Nephron progenitor cell (in vitro differentiated cells): ENCODE data around the gene BSN.

Experiments
- DNase-seq: peaks from one replicate; pipeline ENCODE4 v3.0.0; 2021
- H3K27ac Mint-ChIP-seq: 2 replicates; pipeline ENCODE4 v1.8.0; 2021; ENCODE audit warnings: mild to moderate bottlenecking, moderate library complexity, mixed read lengths
- H3K27me3 Mint-ChIP-seq: 2 replicates; pipeline ENCODE4 v1.8.0; 2021; ENCODE audit warnings: mild to moderate bottlenecking, low read depth, mixed read lengths; ENCODE audit not compliant: poor library complexity
- H3K36me3 Mint-ChIP-seq: 2 replicates; pipeline ENCODE4 v1.8.0; 2021; ENCODE audit warnings: low read depth, mixed read lengths
- H3K4me1 Mint-ChIP-seq: 2 replicates; pipeline ENCODE4 v1.8.0; 2021; ENCODE audit warnings: mixed read lengths
- H3K4me3 Mint-ChIP-seq: 2 replicates; pipeline ENCODE4 v1.8.0; 2021; ENCODE audit warnings: mild to moderate bottlenecking, moderate library complexity, mixed read lengths
- H3K9me3 Mint-ChIP-seq: 2 replicates; pipeline ENCODE4 v1.8.0; 2021; ENCODE audit warnings: mild to moderate bottlenecking, moderate library complexity, mixed read lengths
- CTCF ChIP-seq: fragments of 200-600 bp; sonication (generic); IDR thresholded peaks from 2 replicates; pipeline ENCODE4 v1.5.0; 2021; ENCODE audit warnings: antibody characterized with exemption

BSN gene

GRCh38 chr3:49700014-49700413, 145.7 kb downstream of the BSN start:
- Mint-ChIP-seq H3K4me1 (no peaks in the 10 kb centered on the region), H3K27me3 (no peaks in the 10 kb centered on the region), H3K36me3 (no peaks in the 10 kb centered on the region), H3K4me3 (no peak overlapping the region), H3K27ac (peak overlapping the region; percentile 43), H3K9me3 (no peaks in the 10 kb centered on the region)
- DNase-seq: no peak
- TF ChIP-seq CTCF: no peak

DNA sequence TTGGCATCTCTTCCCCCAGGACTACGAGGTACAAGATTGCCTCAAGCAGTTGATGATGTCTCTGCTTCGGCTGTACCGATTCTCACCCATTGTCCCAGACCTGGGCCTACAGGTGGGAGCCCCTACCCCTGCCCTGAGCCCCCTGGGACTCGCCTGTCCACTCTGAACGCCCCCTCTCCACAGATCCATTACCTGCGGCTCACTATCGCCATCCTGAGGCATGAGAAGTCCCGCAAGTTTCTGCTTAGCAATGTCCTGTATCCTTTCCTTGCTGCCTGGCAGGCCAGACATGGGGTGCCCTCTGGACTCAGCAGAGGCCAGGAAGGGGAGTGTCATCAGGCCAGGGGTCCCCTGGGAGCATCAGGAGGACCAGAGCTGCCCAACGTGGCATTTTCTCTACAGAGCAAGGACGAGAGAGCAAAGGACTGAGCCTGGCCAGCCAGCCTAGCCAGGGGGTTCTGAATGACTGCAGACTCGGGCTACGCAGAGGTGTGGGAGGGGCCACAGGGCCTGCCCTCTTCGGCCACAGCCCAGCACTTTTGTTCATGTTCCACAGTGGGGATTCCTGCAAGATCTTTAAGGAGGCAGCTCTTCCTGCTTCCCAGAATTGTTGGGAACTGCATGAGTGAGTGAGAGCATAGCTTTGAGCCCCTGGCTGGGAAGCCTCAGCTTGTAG, 146.3 kb downstream of the BSN start:
- no peaks in the 10 kb centered on the region for H3K4me1 Mint-ChIP-seq
- no peaks in the 10 kb centered on the region for H3K27me3 Mint-ChIP-seq
- no peak for DNase-seq
- no peak for TF ChIP-seq CTCF
- peak overlapping the region; percentile 48 for H3K27ac Mint-ChIP-seq
- no peaks in the 10 kb centered on the region for H3K36me3 Mint-ChIP-seq
- H3K9me3 Mint-ChIP-seq: no peaks in the 10 kb centered on the region
- H3K4me3 Mint-ChIP-seq: no peak overlapping the region

DNA sequence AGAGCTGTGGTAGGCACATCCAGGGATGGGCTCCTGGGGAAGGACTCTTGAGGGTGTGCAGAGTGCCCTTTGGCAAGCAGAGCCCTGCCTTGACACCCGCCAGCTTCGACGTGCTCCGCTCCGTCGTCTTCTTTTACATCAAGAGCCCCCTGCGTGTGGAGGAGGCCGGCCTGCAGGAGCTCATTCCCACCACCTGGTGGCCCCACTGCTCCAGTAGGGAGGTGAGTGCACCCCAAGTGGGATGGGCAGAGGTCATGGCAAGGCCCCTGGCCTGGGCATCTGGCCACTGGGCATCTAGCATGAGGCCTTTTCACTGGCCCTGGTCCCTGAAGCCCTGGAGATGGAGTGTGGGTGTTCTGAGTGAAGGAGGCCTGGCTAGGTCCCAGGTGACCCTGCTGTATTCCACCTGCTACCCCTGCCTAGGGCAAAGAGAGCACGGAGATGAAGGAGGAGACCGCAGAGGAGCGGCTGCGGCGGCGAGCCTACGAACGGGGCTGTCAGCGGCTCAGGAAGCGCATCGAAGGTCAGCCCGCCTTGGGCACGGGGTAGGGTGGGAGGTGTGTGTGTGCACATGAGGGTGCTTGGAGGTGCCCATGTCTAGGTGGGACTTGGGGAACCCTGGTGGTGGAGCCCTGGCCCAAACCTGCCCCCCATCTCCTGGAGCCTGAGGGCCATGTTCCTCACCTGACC, 147.3 kb downstream of the BSN start:
- Mint-ChIP-seq H3K27ac (no peak overlapping the region), H3K4me1 (no peaks in the 10 kb centered on the region), H3K27me3 (no peaks in the 10 kb centered on the region), H3K4me3 (no peak overlapping the region), H3K36me3 (no peaks in the 10 kb centered on the region), H3K9me3 (no peaks in the 10 kb centered on the region)
- TF ChIP-seq CTCF: peak; percentile 48
- DNase-seq: peak; percentile 43

DNA sequence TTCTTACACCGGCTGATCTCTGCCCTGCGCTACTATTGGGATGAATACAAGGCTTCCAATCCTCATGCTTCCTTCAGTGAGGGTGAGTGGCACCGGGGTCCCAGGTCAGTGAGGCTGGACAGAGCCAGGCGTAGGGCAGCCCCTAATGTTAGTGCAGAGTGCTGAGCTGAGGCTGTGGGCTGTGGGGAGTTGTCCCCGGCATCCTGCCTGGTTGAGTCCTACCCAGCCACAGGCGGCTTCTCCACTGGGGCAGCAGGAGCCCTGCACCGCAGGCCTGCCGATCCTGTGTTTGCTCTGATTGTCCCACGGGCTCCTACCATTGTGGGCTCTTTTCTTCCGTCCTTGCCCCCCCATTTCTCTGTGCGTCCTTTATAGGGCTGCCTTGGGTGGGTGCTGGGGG, 148.4 kb downstream of the BSN start:
- H3K9me3 Mint-ChIP-seq: no peaks in the 10 kb centered on the region
- H3K36me3 Mint-ChIP-seq: no peaks in the 10 kb centered on the region
- H3K27me3 Mint-ChIP-seq: no peaks in the 10 kb centered on the region
- H3K4me3 Mint-ChIP-seq: no peak overlapping the region
- no peak for TF ChIP-seq CTCF
- no peak for DNase-seq
- peaks cover 8% of the 10 kb centered on the region for H3K4me1 Mint-ChIP-seq
- H3K27ac Mint-ChIP-seq: no peak overlapping the region

- peak; percentile 85 for TF ChIP-seq CTCF
- no peak overlapping the region for H3K27ac Mint-ChIP-seq
- H3K9me3 Mint-ChIP-seq: no peaks in the 10 kb centered on the region
- peak; percentile 67 for DNase-seq
- no peaks in the 10 kb centered on the region for H3K27me3 Mint-ChIP-seq
- no peak overlapping the region for H3K4me3 Mint-ChIP-seq
- H3K4me1 Mint-ChIP-seq: peaks cover 10% of the 10 kb centered on the region
- H3K36me3 Mint-ChIP-seq: peaks cover 3% of the 10 kb centered on the region
Measured at GRCh38 chr3:49703443-49703927, 149.2 kb downstream of the BSN start.

GRCh38 chr3:49703956-49704355, 149.7 kb downstream of the BSN start:
- Mint-ChIP-seq H3K27me3 (no peaks in the 10 kb centered on the region), H3K4me1 (peaks cover 10% of the 10 kb centered on the region), H3K4me3 (no peak overlapping the region), H3K36me3 (peaks cover 4% of the 10 kb centered on the region), H3K9me3 (no peaks in the 10 kb centered on the region), H3K27ac (no peak overlapping the region)
- no peak for TF ChIP-seq CTCF
- no peak for DNase-seq
